ENCODE measurements around the gene GPATCH1.
"Not testable (repeated sequence)": the region's sequence is repeated elsewhere in the genome, so short reads cannot be mapped to it uniquely, and the experiment has no call there.

The GPATCH1 gene

DNA sequence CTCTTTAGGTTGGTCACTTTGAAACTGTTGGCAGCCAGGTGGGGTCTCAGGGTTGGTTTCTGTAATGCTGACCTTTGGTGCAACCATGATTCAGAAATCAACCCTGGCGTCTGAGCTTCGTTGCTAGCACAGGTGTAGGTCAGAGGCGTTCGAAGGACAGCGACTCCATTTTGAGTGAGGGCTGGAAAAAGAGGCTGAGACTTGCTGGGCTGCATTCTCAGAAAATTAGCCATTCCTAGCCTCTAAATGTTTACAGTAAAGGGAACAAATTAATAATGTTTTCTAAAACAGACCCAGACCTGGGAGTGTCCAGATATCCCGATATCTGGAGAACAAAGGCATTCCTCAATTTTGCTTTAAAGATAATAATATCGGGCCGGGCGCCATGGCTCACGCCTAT is 45.5 kb upstream of the GPATCH1 start:
- ChIA-PET POLR2A (interaction anchor here (0.7 kb wide), 1 partner anchor 9 kb away, joined by 3 read pairs; no protein-coding TSS in a partner anchor), CTCF (interaction anchor here (0.6 kb wide), 1 partner anchor 19 kb away, joined by 3 read pairs; no protein-coding TSS in a partner anchor)
- Histone ChIP-seq H3K27ac (ENCODE audit: extremely low read depth, low read depth, low read length) (no peak overlapping the region), H3K4me1 (ENCODE audit: control insufficient read depth, insufficient read depth, low read length) (peaks cover 11% of the 10 kb centered on the region), H3K36me3 (ENCODE audit: control insufficient read depth in 2 of 2, insufficient read depth in 1 of 2, low read length in 2 of 2) (peaks cover 6 to 50% of the 10 kb centered on the region in 2 experiments), H3K4me3 (ENCODE audit: low read depth, low read length) (no peak overlapping the region), H3K9me3 (ENCODE audit: control insufficient read depth, insufficient read depth, low read depth, low read length) (no peaks in the 10 kb centered on the region; the same call in none of the 2 replicates)
- TF ChIP-seq TRIM28 (IDR thresholded peaks at IDR 0.05; ENCODE audit: borderline replicate concordance, low read length) (no peak), ZNF624 (tag by site-specific recombination; IDR thresholded peaks at IDR 0.05) (no peak), ZNF211 (tag by site-specific recombination; IDR thresholded peaks at IDR 0.05; ENCODE audit: low read depth) (no peak), ZNF48 (tag by site-specific recombination; IDR thresholded peaks at IDR 0.05) (no peak), ZNF341 (tag by site-specific recombination; IDR thresholded peaks at IDR 0.05; ENCODE audit: low read depth) (no peak), ZNF155 (tag by site-specific recombination; IDR thresholded peaks at IDR 0.05) (no peak), ZNF24 (tag by site-specific recombination; IDR thresholded peaks at IDR 0.05) (no peak), ZNF521 (tag by site-specific recombination; IDR thresholded peaks at IDR 0.05) (no peak), ZNF837 (tag by site-specific recombination; IDR thresholded peaks at IDR 0.05) (no peak), ZNF610 (tag by site-specific recombination; IDR thresholded peaks at IDR 0.05; ENCODE audit: borderline replicate concordance) (no peak), ZNF133 (tag by site-specific recombination; IDR thresholded peaks at IDR 0.05) (no peak)
- TF ChIP-seq, protein P1, sequence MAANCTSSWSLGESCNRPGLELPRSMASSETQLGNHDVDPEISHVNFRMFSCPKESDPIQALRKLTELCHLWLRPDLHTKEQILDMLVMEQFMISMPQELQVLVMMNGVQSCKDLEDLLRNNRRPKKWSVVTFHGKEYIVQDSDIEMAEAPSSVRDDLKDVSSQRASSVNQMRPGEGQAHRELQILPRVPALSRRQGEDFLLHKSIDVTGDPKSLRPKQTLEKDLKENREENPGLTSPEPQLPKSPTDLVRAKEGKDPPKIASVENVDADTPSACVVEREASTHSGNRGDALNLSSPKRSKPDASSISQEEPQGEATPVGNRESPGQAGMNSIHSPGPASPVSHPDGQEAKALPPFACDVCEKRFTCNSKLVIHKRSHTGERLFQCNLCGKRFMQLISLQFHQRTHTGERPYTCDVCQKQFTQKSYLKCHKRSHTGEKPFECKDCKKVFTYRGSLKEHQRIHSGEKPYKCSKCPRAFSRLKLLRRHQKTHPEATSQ (tag by site-specific recombination; IDR thresholded peaks at IDR 0.05), result no peak
- TF ChIP-seq, protein P2, sequence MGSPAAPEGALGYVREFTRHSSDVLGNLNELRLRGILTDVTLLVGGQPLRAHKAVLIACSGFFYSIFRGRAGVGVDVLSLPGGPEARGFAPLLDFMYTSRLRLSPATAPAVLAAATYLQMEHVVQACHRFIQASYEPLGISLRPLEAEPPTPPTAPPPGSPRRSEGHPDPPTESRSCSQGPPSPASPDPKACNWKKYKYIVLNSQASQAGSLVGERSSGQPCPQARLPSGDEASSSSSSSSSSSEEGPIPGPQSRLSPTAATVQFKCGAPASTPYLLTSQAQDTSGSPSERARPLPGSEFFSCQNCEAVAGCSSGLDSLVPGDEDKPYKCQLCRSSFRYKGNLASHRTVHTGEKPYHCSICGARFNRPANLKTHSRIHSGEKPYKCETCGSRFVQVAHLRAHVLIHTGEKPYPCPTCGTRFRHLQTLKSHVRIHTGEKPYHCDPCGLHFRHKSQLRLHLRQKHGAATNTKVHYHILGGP (tag by site-specific recombination; IDR thresholded peaks at IDR 0.05), result no peak
- TF ChIP-seq, protein P3, sequence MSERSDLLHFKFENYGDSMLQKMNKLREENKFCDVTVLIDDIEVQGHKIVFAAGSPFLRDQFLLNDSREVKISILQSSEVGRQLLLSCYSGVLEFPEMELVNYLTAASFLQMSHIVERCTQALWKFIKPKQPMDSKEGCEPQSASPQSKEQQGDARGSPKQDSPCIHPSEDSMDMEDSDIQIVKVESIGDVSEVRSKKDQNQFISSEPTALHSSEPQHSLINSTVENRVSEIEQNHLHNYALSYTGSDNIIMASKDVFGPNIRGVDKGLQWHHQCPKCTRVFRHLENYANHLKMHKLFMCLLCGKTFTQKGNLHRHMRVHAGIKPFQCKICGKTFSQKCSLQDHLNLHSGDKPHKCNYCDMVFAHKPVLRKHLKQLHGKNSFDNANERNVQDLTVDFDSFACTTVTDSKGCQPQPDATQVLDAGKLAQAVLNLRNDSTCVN (tag by site-specific recombination; optimal IDR thresholded peaks at IDR 0.05), result no peak
- TF ChIP-seq, protein P4, sequence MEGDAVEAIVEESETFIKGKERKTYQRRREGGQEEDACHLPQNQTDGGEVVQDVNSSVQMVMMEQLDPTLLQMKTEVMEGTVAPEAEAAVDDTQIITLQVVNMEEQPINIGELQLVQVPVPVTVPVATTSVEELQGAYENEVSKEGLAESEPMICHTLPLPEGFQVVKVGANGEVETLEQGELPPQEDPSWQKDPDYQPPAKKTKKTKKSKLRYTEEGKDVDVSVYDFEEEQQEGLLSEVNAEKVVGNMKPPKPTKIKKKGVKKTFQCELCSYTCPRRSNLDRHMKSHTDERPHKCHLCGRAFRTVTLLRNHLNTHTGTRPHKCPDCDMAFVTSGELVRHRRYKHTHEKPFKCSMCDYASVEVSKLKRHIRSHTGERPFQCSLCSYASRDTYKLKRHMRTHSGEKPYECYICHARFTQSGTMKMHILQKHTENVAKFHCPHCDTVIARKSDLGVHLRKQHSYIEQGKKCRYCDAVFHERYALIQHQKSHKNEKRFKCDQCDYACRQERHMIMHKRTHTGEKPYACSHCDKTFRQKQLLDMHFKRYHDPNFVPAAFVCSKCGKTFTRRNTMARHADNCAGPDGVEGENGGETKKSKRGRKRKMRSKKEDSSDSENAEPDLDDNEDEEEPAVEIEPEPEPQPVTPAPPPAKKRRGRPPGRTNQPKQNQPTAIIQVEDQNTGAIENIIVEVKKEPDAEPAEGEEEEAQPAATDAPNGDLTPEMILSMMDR (tag by site-specific recombination; IDR thresholded peaks at IDR 0.05), result no peak

DNA sequence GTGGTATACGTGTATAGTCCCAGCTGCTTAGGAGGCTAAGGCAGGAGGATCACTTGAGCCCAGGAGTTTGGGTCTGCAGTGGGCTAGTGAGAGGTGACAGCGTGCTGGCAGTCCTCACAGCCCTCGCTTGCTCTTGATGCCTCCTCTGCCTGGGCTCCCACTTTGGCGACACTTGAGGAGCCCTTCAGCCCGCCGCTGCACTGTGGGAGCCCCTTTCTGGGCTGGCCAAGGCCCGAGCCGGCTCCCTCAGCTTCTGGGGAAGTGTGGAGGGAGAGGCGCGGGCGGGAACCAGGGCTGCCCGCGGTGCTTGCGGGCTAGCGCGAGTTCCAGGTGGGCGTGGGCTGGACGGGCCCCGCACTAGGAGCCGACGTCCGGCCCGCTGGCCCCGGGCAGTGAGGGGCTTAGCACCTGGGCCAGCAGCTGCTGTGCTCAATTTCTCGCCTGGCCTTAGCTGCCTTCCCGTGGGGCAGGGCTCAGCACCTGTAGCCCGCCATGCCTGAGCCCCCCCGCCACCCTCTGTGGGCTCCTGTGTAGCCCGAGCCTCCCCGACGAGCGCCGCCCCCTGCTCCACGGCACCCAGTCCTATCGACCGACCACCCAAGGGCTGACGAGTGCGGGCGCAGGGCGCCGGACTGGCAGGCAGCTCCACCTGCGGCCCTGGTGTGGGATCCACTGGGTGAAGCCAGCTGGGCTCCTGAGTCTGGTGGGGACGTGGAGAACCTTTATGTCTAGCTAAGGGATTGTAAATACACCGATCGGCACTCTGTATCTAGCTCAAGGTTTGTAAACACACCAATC is 44.4 kb upstream of the GPATCH1 start:
- Histone ChIP-seq H3K4me1 (ENCODE audit: control insufficient read depth, insufficient read depth, low read length) (peaks cover 22% of the 10 kb centered on the region), H3K36me3 (ENCODE audit: control insufficient read depth in 2 of 2, insufficient read depth in 1 of 2, low read length in 2 of 2) (peaks cover 6 to 45% of the 10 kb centered on the region in 2 experiments)
- H3K4me3 ChIP-seq (ENCODE audit: low read depth, low read length); H3K27ac ChIP-seq (ENCODE audit: extremely low read depth, low read depth, low read length); H3K9me3 ChIP-seq (ENCODE audit: control insufficient read depth, insufficient read depth, low read depth, low read length): not testable (repeated sequence)
- peak; percentile 32; the same call in 1 of the 2 replicates for TF ChIP-seq SCRT2 (tag by site-specific recombination; IDR thresholded peaks at IDR 0.05)
- TF ChIP-seq ZNF211 (tag by site-specific recombination; IDR thresholded peaks at IDR 0.05; ENCODE audit: low read depth), result 0 out of 2 replicates have a peak, but pooled peaks have one; percentile 64
- TF ChIP-seq SCRT1 (tag by site-specific recombination; IDR thresholded peaks at IDR 0.05; ENCODE audit: borderline replicate concordance), result 0 out of 2 replicates have a peak, but pooled peaks have one; percentile 38
- TF ChIP-seq ZBTB8A (tag by site-specific recombination; IDR thresholded peaks at IDR 0.05), result peak; percentile 62
- ChIA-PET CTCF (interaction anchor here (0.6 to 2.6 kb wide), 3 partner anchors 11 to 89 kb away, joined by 3 to 11 read pairs (median 3); no protein-coding TSS in a partner anchor), POLR2A (interaction anchor here (0.6 to 2.2 kb wide), 3 partner anchors 15 to 718 kb away, joined by 3 to 5 read pairs (median 3); no protein-coding TSS in a partner anchor)
